Measurements from ENCODE around the gene SPACA4. TPM values are rescaled to one million over a fixed set of nuclear protein-coding genes. Genes with fewer than 3 reads are reported as not detected.

SPACA4 gene
- polyA plus RNA-seq, 2 of the 4 experiments (the other 2 are of a cell fraction), result 0.08 to 0.12 TPM

GRCh38 chr19:48641850-48642249, 35.3 kb downstream of the SPACA4 start:
- POLR2A ChIA-PET, result interaction anchor here (0.7 kb wide), 1 partner anchor 97 kb away, joined by 8 read pairs; no protein-coding TSS in a partner anchor
- Histone ChIP-seq H3K9me3 (no peaks in the 10 kb centered on the region), H3K27ac (no peak overlapping the region), H3K4me3 (no peak overlapping the region), H3K4me1 (peaks cover 21% of the 10 kb centered on the region), H3K4me2 (no peak overlapping the region)
- no peak for DNase-seq (ENCODE audit: low read depth in 1 of 2, low spot score in 1 of 2)
- CTCF ChIA-PET, result interaction anchor here (0.7 to 1.5 kb wide), 4 partner anchors 33 to 194 kb away, joined by 3 to 6 read pairs (median 4); partner anchors contain the start of gene HSD17B14
- no peak for ATAC-seq
- no peak for FAIRE-seq
- 84% methylated on average over 2 of the region's 2 CpGs for WGBS (ENCODE audit: missing lambda C conversion rate)
- no peak for TF ChIP-seq NFE2L2 (conservative IDR thresholded peaks at IDR 0.05; ENCODE audit: low read length)
- no peak for TF ChIP-seq USF2 (IDR thresholded peaks at IDR 0.05)
- no peak for TF ChIP-seq POLR2A (IDR thresholded peaks at IDR 0.05; ENCODE audit: low read length)
- TF ChIP-seq HOXB13 (CRISPR knock-in tag; IDR thresholded peaks at IDR 0.05; ENCODE audit: low read depth), result no peak
- no peak for TF ChIP-seq RAD21 (conservative IDR thresholded peaks at IDR 0.05 in 1 of 2, IDR thresholded peaks at IDR 0.05 in 1 of 2)
- TF ChIP-seq FOSL2 (IDR thresholded peaks at IDR 0.05), result no peak
- TF ChIP-seq FOSL2 (CRISPR knock-in tag; IDR thresholded peaks at IDR 0.05), result no peak
- no peak for TF ChIP-seq CHD2 (IDR thresholded peaks at IDR 0.05; ENCODE audit: low read length, partially characterized antibody)
- no peak for TF ChIP-seq RFX5 (IDR thresholded peaks at IDR 0.05)
- no peak for TF ChIP-seq CEBPB (IDR thresholded peaks at IDR 0.05)

GRCh38 chr19:48642862-48643261, 36.3 kb downstream of the SPACA4 start:
- TF ChIP-seq HOXB5 (CRISPR knock-in tag; IDR thresholded peaks at IDR 0.05), result no peak
- TF ChIP-seq KDM5A (IDR thresholded peaks at IDR 0.05), result no peak
- TF ChIP-seq BCL3 (IDR thresholded peaks at IDR 0.05), result no peak
- TF ChIP-seq NFE2L2 (conservative IDR thresholded peaks at IDR 0.05; ENCODE audit: low read length), result no peak
- POLR2A ChIA-PET, result interaction anchor here (0.7 to 1.4 kb wide), 2 partner anchors 24 to 350 kb away, joined by 3 to 6 read pairs; partner anchors contain the start of genes GYS1, RPL18 and SPHK2
- no peak overlapping the region for H3K4me2 ChIP-seq
- 80% methylated on average over 5 of the region's 5 CpGs for WGBS (ENCODE audit: missing lambda C conversion rate)
- DNase-seq (ENCODE audit: low read depth in 1 of 2, low spot score in 1 of 2), result no peak
- no peak for FAIRE-seq
- CTCF ChIA-PET, result interaction anchor here (0.6 to 3.5 kb wide), 5 partner anchors 14 to 145 kb away, joined by 3 to 26 read pairs (median 4); no protein-coding TSS in a partner anchor
- no peak for ATAC-seq
- H3K4me1 ChIP-seq, result peaks cover 25% of the 10 kb centered on the region
- H3K9me3 ChIP-seq, result no peaks in the 10 kb centered on the region
- H3K27ac ChIP-seq, result no peak overlapping the region
- no peak overlapping the region for H3K4me3 ChIP-seq

GRCh38 chr19:48644355-48644754, 37.8 kb downstream of the SPACA4 start:
- DNase-seq (ENCODE audit: low read depth in 1 of 2, low spot score in 1 of 2) (no peak), ATAC-seq (no peak), FAIRE-seq (no peak)
- H3K27ac ChIP-seq, result 0 out of 6 replicates have a peak overlapping the region, but pooled peaks of 1 of the 2 experiments have one; percentile 3
- ChIA-PET CTCF (interaction anchor here (1.0 to 3.5 kb wide), 8 partner anchors 12 to 197 kb away, joined by 3 to 31 read pairs (median 14); partner anchors contain the start of gene HSD17B14), POLR2A (interaction anchor here (0.5 to 3.1 kb wide), 4 partner anchors 10 to 138 kb away, joined by 3 to 15 read pairs (median 7); partner anchors contain the start of genes RPL18 and SPHK2)
- WGBS (ENCODE audit: missing lambda C conversion rate), result 86% methylated on average over 4 of the region's 4 CpGs
- H3K4me1 ChIP-seq, result peaks cover 18% of the 10 kb centered on the region; the same call in 2 of the 3 replicates
- TF ChIP-seq HES2 (IDR thresholded peaks at IDR 0.05), result no peak
- TF ChIP-seq HDAC2 (IDR thresholded peaks at IDR 0.05), result no peak
- no peak for TF ChIP-seq ZSCAN20 (CRISPR knock-in tag; IDR thresholded peaks at IDR 0.05)
- TF ChIP-seq BHLHE40 (IDR thresholded peaks at IDR 0.05; ENCODE audit: low read depth, low read length), result no peak
- TF ChIP-seq RFX5 (IDR thresholded peaks at IDR 0.05), result no peak
- TF ChIP-seq HMGXB4 (CRISPR knock-in tag; IDR thresholded peaks at IDR 0.05; ENCODE audit: borderline replicate concordance), result no peak
- TF ChIP-seq EHF (CRISPR knock-in tag; IDR thresholded peaks at IDR 0.05), result no peak
- TF ChIP-seq POLR2A (IDR thresholded peaks at IDR 0.05; ENCODE audit: low read length), result no peak
- no peak for TF ChIP-seq EP300 (IDR thresholded peaks at IDR 0.05)
- no peak for TF ChIP-seq EHMT2 (IDR thresholded peaks at IDR 0.05; ENCODE audit: low read depth)
- no peak for TF ChIP-seq JUN (IDR thresholded peaks at IDR 0.05)
- TF ChIP-seq SREBF2 (IDR thresholded peaks at IDR 0.05), result no peak
- no peak for TF ChIP-seq FOXS1 (CRISPR knock-in tag; IDR thresholded peaks at IDR 0.05)
- TF ChIP-seq USF2 (IDR thresholded peaks at IDR 0.05), result no peak
- no peak for TF ChIP-seq MYC (IDR thresholded peaks at IDR 0.05; ENCODE audit: borderline replicate concordance, low read length)
- TF ChIP-seq CHD2 (IDR thresholded peaks at IDR 0.05; ENCODE audit: low read length, partially characterized antibody), result no peak
- TF ChIP-seq BCL3 (IDR thresholded peaks at IDR 0.05), result no peak
- TF ChIP-seq HEYL (CRISPR knock-in tag; IDR thresholded peaks at IDR 0.05), result no peak
- TF ChIP-seq CBX8 (IDR thresholded peaks at IDR 0.05), result no peak
- no peak for TF ChIP-seq POLR2AphosphoS2 (conservative IDR thresholded peaks at IDR 0.05; ENCODE audit: low read length)
- no peak overlapping the region for H3K4me3 ChIP-seq
- peak overlapping the region; percentile 94 for H3K4me2 ChIP-seq
- H3K9me3 ChIP-seq, result no peaks in the 10 kb centered on the region

Data from A549 (cell line).